ENCODE data around the gene ZFP28. TPM values are rescaled to one million over a fixed set of nuclear protein-coding genes. Genes with fewer than 3 reads are reported as not detected.

The ZFP28 gene
- 1 to 10 TPM; 2.6 to 5.7 (median 4.9) TPM for total RNA-seq

DNA sequence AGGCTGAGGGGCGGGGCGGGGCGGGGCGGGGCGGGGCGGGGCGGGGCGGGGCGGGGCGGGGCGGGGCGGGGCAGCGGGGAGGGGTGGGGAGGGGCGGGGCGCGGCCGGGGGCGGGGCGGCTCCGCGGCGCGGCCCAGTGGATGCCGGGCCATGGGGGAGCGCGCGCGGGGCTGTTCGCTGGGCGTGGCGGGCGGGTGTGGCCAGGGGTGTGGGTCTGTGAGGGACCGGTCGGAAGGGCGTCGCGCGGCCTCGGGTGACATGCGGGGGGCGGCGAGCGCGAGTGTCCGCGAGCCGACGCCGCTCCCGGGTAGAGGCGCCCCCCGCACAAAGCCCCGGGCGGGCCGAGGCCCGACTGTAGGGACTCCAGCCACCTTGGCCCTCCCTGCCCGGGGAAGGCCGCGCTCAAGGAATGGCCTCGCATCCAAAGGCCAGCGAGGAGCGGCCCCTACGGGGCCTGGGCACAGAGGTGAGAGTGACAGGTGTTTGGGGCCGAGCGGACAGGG lies at the start of gene ZFP28:
TSS of gene ZFP28 (plus strand) at position 188 of the 503 bp plus-strand sequence. CDS start at position 259, 71 bp downstream.
- peak within 1 kb of the TSS; percentile 82 to 99 (median 89) for H3K4me3 ChIP-seq
- H3K27ac ChIP-seq: peak within 1 kb of the TSS; percentile 87 to 97 (median 94)
- ATAC-seq: peak; percentile 41 to 74
- intact Hi-C loops (cut with DNase I; ENCODE audit: low total_unique reads): loop anchor here (1.0 to 10.0 kb wide), 7 partner anchors 28 to 701 kb away; partner anchors contain the start of genes ZNF470, ZNF471, ZNF583 and ZNF667
- DNase-seq: no peak
- peaks cover 3 to 38% (median 20%) of the 10 kb centered on the region in 3 donors for H3K9me3 ChIP-seq
- H3K4me1 ChIP-seq: peaks cover 7 to 13% of the 10 kb centered on the region in 2 donors
- no peak for TF ChIP-seq CTCF (IDR thresholded peaks at IDR 0.05 in 4 of 5, conservative IDR thresholded peaks at IDR 0.05 in 1 of 5)
- no peak for TF ChIP-seq POLR2A (IDR thresholded peaks at IDR 0.05)
- in situ Hi-C loops (cut with MboI; ENCODE audit: low sequenced_read_pairs in 4 of 4): no loop called here
- H3K27me3 ChIP-seq: no peaks in the 10 kb centered on the region
- peaks cover 0 to 49% of the 10 kb centered on the region in 2 donors for H3K36me3 ChIP-seq

GRCh38 chr19:56491399-56491798 lies 47.3 kb upstream of the ZFP28 start:
- intact Hi-C loops (cut with DNase I; ENCODE audit: low total_unique reads) (no loop called here), in situ Hi-C loops (cut with MboI; ENCODE audit: low sequenced_read_pairs in 4 of 4) (no loop called here)
- no peak for ATAC-seq
- H3K9me3 ChIP-seq: peaks cover 0 to 18% (median 0%) of the 10 kb centered on the region in 3 donors
- no peak overlapping the region for H3K4me3 ChIP-seq
- no peaks in the 10 kb centered on the region for H3K27me3 ChIP-seq
- no peak for DNase-seq
- no peak overlapping the region for H3K27ac ChIP-seq
- H3K4me1 ChIP-seq: no peaks in the 10 kb centered on the region
- H3K36me3 ChIP-seq: peaks cover 0 to 20% of the 10 kb centered on the region in 2 donors
- no peak for TF ChIP-seq CTCF (IDR thresholded peaks at IDR 0.05 in 4 of 5, conservative IDR thresholded peaks at IDR 0.05 in 1 of 5)
- no peak for TF ChIP-seq POLR2A (IDR thresholded peaks at IDR 0.05)

GRCh38 chr19:56504581-56504980 lies 34.2 kb upstream of the ZFP28 start:
- peaks cover 0 to 23% (median 0%) of the 10 kb centered on the region in 3 donors for H3K9me3 ChIP-seq
- intact Hi-C loops (cut with DNase I; ENCODE audit: low total_unique reads) (loop anchor here (10.0 kb wide), 1 partner anchor 90 kb away; the partner anchor contains the start of gene ZNF71), in situ Hi-C loops (cut with MboI; ENCODE audit: low sequenced_read_pairs in 4 of 4) (no loop called here)
- no peak for ATAC-seq
- no peak overlapping the region for H3K27ac ChIP-seq
- TF ChIP-seq POLR2A (IDR thresholded peaks at IDR 0.05) (no peak), CTCF (IDR thresholded peaks at IDR 0.05 in 4 of 5, conservative IDR thresholded peaks at IDR 0.05 in 1 of 5) (no peak)
- no peaks in the 10 kb centered on the region for H3K27me3 ChIP-seq
- no peak for DNase-seq
- H3K4me1 ChIP-seq: peaks cover 5 to 10% of the 10 kb centered on the region in 2 donors
- H3K36me3 ChIP-seq: no peaks in the 10 kb centered on the region
- no peak overlapping the region for H3K4me3 ChIP-seq

GRCh38 chr19:56507446-56508289 lies 31.1 kb upstream of the ZFP28 start, which contains the start of gene ZNF471:
TSS of gene ZNF471 (plus strand) at chr19:56507855. CDS start at chr19:56511572, 3,717 bp downstream.
- peaks cover 5 to 10% of the 10 kb centered on the region in 2 donors for H3K4me1 ChIP-seq
- H3K27me3 ChIP-seq: no peaks in the 10 kb centered on the region
- peak within 1 kb of the TSS; percentile 87 to 97 (median 94) for H3K27ac ChIP-seq
- in situ Hi-C loops (cut with MboI; ENCODE audit: low sequenced_read_pairs in 4 of 4) (no loop called here), intact Hi-C loops (cut with DNase I; ENCODE audit: low total_unique reads) (loop anchor here (1.0 to 10.0 kb wide), 7 partner anchors 29 to 1125 kb away; partner anchors contain the start of genes ZFP28, ZNF211, ZNF444 and ZNF470)
- peak; percentile 94 to 96 for DNase-seq
- H3K36me3 ChIP-seq: peaks cover 0 to 17% of the 10 kb centered on the region in 2 donors
- H3K9me3 ChIP-seq: peaks cover 0 to 28% (median 0%) of the 10 kb centered on the region in 3 donors
- peak within 1 kb of the TSS; percentile 68 to 86 (median 78) for H3K4me3 ChIP-seq
- no peak for TF ChIP-seq POLR2A (IDR thresholded peaks at IDR 0.05)
- TF ChIP-seq CTCF (IDR thresholded peaks at IDR 0.05 in 4 of 5, conservative IDR thresholded peaks at IDR 0.05 in 1 of 5): no peak
- peak; percentile 100 for ATAC-seq
